ENCODE measurements around the gene TMEM164. TPM values are rescaled to one million over a fixed set of nuclear protein-coding genes. Genes with fewer than 3 reads are reported as not detected.

Gene TMEM164
- total RNA-seq, 2 donors from 2014 or later: 12.5 to 14.2 TPM

- intact Hi-C loops (cut with DNase I): no loop called here
- DNase-seq (ENCODE audit: low spot score): no peak
Measured at GRCh38 chrX:110175146-110175545, 172.2 kb downstream of the TMEM164 start.

DNA sequence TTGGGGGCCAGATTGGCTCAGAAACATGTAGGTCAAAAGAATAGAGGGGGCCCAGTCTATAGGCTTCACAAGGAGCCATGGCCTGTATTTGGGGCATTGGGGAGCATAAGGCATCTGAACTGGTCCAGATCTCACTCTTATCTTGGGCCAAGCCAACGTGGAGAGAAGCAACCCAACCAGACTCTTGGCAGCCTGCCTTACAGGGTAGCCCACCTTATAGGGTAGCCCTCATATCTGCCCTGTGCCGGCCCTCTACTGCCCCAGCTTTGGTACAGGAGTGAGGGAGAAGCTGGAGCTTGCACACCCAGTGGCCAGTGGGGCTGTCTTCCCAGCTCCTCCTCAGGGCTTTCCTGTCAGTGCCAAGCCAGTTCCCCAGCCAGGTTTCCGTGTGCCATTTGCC, 172.8 kb downstream of the TMEM164 start:
- intact Hi-C loops (cut with DNase I): no loop called here
- DNase-seq (ENCODE audit: low spot score): no peak

GRCh38 chrX:110178179-110178865, 175.4 kb downstream of the TMEM164 start:
- DNase-seq (ENCODE audit: low spot score): no peak
- intact Hi-C loops (cut with DNase I): no loop called here

DNA sequence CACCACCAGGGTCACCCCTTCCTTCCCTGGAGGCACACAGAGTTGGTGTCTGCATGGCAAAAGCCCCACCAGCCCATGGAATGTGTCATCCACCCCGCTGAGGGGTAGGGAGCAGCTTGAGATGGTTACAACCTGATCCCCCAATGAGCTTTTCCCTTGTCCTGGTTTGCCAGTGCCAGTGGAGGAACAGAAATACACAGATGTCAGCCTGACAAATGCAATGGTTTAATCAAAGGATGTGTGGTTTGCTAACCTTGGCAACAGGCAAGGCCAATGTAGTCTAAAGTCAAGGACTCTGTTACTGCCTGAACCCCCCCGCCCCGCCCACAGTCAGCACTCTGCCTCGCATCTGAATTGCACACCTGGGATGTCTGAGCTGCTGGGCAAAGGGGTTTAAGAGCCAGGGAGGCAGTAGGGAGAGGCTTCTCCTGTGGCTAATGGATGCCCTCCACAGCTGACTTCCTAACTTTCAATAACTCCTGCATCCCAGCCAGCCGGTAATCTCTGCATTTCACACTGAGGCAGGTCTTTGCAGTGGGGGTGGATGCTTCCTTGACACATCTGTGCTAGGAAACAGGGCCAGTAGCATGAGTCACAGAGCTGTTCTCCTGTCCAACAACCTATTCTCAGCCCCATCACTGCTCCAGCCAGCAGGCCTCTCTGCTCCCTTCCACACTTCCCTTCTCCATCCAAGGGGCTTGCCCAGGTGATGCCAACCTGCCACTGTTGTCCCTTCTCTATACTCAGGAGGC, 177.4 kb downstream of the TMEM164 start:
- intact Hi-C loops (cut with DNase I): no loop called here
- no peak for DNase-seq (ENCODE audit: low spot score)

DNA sequence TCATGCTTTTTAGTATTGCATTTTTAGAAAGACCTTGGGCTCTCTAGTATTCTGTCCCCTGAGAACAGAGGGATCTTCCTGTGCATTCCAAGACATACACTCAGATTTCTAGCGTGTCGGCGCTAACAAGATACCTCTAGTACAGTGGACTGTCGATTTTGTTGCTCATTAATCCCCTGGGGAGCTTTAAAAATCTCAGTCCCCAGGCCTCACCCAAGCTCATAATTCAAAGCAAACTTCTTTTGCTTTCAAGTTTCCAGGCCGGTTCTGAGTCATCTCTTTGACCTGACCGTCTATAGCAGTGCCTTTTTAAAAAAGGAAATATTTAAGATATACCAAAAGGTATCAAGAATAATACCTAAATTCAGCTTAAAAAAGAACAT, 178.0 kb downstream of the TMEM164 start:
- intact Hi-C loops (cut with DNase I): no loop called here
- DNase-seq (ENCODE audit: low spot score): no peak

GRCh38 chrX:110181459-110182137, 178.7 kb downstream of the TMEM164 start:
- intact Hi-C loops (cut with DNase I): no loop called here
- DNase-seq (ENCODE audit: low spot score): no peak

- no peak for DNase-seq (ENCODE audit: low spot score)
- intact Hi-C loops (cut with DNase I): no loop called here
Measured at GRCh38 chrX:110182362-110182761, 179.4 kb downstream of the TMEM164 start.

DNA sequence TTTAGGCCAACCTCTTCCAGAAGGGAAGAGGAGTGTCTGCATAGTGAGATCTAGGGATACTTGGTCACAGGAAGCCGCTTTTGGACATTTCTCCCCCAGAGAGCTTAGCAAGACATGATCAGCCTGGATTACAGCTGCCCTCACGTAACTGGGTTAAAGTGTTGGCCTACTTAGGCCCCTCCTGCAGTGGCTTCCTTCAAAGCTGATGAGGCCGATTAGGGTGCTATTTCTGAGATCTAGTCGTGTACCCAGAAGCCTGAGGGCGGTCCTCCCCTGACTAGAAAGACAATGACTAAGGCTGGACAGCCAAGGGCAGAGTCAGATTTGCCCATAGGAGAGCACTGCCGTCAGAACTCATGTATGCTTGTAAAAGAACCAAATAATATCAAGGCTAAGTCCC, 180.0 kb downstream of the TMEM164 start:
- DNase-seq (ENCODE audit: low spot score): no peak
- intact Hi-C loops (cut with DNase I): no loop called here

- intact Hi-C loops (cut with DNase I): no loop called here
Measured at GRCh38 chrX:110183314-110183713, 180.4 kb downstream of the TMEM164 start.

DNA sequence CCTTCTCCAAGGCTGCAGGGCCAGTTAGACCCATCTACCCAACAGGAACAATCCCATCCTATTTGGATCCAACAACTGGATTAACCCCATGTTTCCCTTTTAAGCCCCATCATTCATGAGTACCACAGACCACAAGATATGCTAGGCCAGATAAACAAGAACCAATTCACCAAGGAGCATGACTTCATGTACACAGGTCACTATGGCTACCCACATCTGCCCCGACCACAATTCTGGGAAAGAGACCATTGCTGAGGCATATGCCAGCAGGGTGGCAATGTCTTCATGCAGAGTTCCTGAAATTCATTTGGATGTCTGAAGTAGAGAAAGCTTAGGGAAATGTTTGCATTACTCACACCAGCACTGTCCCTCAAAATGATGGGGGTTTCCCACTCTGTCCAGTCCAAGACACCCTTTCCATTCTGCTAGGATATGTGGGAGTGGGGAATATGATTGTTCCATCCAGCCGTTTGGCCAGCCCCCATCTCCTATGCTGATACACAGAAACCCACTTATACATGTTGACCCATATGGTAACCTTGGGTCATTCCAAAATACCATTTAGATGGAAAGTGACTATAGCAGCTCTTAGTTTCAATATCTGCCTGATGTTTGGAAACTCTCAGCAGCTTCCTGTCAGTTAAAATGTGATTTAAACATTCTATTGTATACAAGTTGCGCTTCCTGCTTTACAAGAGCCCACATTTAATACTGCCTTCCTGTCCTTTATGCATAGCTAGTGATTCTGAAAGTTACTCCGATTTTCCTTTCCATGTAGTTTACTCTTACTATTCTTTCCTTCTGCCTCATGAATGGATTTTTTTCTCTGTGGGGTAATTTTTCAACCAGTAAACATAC, 186.0 kb downstream of the TMEM164 start:
- no peak for DNase-seq (ENCODE audit: low spot score)
- intact Hi-C loops (cut with DNase I): no loop called here

More at GRCh38 chrX:110183314-110183713, 180.4 kb downstream of the TMEM164 start:
- no peak for DNase-seq (ENCODE audit: low spot score)

- DNase-seq (ENCODE audit: low spot score): no peak
- intact Hi-C loops (cut with DNase I): no loop called here
Measured at GRCh38 chrX:110192516-110192915, 189.6 kb downstream of the TMEM164 start.

GRCh38 chrX:110194977-110195376, 192.1 kb downstream of the TMEM164 start:
- intact Hi-C loops (cut with DNase I): no loop called here
- no peak for DNase-seq (ENCODE audit: low spot score)

DNA sequence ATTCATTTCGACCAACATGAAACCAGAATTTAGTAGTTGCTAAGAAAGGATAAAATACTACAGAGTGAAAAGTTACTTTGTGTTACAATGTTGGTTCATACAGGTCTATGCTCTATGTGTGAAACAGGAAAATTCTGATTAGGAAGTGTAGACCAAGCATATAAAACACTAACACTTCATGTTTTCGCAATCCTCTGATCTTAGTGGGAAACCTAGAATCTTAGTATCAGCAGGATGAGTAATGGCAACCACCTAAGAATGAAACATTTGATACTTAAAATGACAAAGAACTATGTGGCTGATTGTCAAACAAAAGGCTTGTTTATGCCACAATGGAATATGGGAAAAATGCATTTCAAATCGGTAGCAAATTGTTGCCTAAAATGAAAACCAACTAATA, 198.9 kb downstream of the TMEM164 start:
- intact Hi-C loops (cut with DNase I): no loop called here
- no peak for DNase-seq (ENCODE audit: low spot score)

DNA sequence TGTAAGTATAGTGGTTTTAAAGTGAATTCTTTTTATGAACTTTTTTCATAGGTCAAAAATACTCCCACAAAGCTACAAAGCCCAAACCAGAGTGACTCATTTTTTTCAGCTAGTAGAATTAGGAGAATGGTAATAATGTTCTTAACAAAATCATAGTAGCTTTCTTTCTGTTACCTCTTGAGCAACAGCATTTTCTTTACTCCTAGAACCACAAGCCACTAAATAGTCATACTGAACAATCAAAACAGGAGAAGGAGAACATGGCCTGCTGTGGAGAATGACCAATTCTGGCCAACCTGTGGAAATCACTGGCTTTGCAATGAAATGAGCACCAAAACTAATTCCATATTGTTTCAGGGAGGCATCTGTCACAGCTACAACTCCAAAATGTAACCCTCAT, 202.1 kb downstream of the TMEM164 start:
- intact Hi-C loops (cut with DNase I): no loop called here
- DNase-seq (ENCODE audit: low spot score): no peak

DNA sequence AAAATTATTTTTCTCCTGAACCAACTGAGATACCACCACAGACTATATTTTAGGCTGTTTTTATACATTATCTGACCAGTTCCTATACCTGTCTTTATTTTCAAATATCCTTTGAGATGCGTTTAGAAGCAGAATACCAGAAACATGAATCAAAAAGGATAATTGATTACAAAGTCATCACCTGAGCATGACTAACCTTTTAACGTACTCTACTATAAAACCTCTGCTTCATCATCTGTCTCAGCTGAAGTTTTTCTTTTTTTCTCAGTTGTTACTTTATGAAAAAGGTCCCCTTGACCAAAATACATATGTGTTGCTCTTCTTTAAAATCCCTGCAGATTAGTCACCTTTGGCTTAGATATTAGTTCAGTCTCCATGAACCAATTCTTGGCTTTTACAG, 205.2 kb downstream of the TMEM164 start:
- DNase-seq (ENCODE audit: low spot score): no peak
- intact Hi-C loops (cut with DNase I): no loop called here

GRCh38 chrX:110210417-110211139, 207.7 kb downstream of the TMEM164 start:
- no peak for DNase-seq (ENCODE audit: low spot score)
- intact Hi-C loops (cut with DNase I): no loop called here

- no peak for DNase-seq (ENCODE audit: low spot score)
- intact Hi-C loops (cut with DNase I): no loop called here
Measured at GRCh38 chrX:110211340-110211739, 208.4 kb downstream of the TMEM164 start.

DNA sequence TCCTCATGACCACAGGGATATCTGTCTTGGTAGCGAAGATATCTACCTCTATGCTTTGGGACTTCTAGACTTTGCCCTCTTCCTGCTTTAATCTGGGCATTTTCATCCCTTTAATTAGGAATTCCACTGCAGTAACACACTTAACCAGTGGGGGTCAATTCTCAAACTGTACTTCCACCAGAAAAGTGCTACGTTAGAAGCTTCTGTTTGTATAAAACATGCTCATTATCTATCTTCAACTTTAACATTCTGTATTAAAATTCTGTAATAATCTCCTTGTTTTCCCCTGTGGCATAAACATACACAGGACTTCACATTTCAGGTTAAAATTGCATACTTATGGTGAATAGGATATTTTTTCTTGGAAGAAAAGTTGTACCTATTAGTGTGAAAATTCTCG, 209.4 kb downstream of the TMEM164 start:
- no peak for DNase-seq (ENCODE audit: low spot score)

DNA sequence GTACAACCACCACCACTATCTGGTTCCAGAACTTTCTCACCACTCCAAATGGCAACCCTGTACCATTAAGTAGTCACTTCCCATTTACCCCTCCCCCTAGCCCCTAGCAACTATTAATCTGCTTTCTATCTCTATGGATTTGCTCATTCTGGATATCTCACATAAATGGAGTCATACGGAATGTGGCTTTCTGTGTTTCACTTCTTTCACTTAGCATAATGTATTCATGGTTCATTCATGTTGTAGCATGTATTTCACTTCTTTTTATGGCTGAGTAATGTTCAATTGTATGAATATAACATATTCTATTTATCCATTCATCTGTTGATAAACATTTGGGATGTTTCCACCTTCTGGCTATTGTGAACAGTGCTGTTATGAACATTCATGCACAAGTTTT, 210.3 kb downstream of the TMEM164 start:
- intact Hi-C loops (cut with DNase I): no loop called here

More for the DNA sequence above, 209.4 kb downstream of the TMEM164 start:
- intact Hi-C loops (cut with DNase I): no loop called here

More for the DNA sequence above, 210.3 kb downstream of the TMEM164 start:
- DNase-seq (ENCODE audit: low spot score): no peak
